Measurements from ENCODE around the gene SPAG6. TPM values are rescaled to one million over a fixed set of nuclear protein-coding genes. Genes with fewer than 3 reads are reported as not detected.
A peak's percentile ranks its signal among the peaks of the same experiment; 100 is the strongest.

SPAG6 gene
- total and polyA plus RNA-seq, 9 of the 15 experiments (the other 6 are each of a cell fraction or from before 2014, with no cell fraction given) = 3.5 to 23.1 (median 11.8) TPM

DNA sequence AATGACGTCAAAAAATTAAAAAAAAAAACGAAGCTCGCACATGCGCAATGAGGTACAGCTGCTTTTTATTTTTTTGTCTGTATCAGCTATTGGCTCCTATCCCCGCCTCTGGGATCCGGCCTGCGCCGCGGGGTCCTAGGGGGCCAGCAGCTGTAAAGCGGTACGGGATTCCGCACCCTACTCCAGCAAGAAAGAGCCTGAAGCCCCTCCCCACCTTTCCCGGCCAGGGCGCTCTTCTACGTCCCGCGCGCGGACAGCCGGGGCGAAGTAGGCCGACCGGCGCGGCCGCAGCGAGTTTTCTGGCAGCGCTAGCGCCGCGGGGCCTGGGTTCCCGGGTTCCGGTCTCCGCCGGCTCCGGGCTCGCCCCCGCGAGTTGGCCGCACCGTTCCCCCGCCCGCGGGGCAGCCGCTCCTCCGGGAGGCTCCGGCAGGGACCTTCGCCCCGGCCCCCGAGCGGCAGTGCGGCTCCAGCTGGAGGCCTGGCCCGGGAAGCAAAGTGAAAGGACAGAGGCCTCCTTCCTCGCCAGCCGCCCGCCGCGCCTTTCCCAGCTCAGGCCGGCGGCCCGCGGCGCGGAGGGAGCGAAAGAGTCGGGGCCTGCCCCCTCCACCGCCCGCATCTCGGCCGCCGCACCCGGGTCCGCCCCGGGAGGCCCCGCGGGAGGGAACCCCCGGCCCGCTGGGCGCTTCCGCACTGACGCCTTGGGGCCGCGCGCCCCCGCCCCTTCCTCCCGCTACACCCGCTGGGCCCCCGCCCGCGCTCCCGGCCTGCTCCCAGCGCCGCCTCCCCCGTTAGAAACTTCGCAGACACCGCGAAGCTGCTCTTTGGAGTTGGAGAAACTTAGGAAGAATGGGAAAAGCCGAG, 4.7 kb upstream of the SPAG6 start (continued):
- TF ChIP-seq, protein P1, sequence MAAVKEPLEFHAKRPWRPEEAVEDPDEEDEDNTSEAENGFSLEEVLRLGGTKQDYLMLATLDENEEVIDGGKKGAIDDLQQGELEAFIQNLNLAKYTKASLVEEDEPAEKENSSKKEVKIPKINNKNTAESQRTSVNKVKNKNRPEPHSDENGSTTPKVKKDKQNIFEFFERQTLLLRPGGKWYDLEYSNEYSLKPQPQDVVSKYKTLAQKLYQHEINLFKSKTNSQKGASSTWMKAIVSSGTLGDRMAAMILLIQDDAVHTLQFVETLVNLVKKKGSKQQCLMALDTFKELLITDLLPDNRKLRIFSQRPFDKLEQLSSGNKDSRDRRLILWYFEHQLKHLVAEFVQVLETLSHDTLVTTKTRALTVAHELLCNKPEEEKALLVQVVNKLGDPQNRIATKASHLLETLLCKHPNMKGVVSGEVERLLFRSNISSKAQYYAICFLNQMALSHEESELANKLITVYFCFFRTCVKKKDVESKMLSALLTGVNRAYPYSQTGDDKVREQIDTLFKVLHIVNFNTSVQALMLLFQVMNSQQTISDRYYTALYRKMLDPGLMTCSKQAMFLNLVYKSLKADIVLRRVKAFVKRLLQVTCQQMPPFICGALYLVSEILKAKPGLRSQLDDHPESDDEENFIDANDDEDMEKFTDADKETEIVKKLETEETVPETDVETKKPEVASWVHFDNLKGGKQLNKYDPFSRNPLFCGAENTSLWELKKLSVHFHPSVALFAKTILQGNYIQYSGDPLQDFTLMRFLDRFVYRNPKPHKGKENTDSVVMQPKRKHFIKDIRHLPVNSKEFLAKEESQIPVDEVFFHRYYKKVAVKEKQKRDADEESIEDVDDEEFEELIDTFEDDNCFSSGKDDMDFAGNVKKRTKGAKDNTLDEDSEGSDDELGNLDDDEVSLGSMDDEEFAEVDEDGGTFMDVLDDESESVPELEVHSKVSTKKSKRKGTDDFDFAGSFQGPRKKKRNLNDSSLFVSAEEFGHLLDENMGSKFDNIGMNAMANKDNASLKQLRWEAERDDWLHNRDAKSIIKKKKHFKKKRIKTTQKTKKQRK (IDR thresholded peaks at IDR 0.05; ENCODE audit: borderline replicate concordance, low read depth, low read length) = no peak
- TF ChIP-seq RUNX1 (IDR thresholded peaks at IDR 0.05; ENCODE audit: low read depth) (no peak), HCFC1 (IDR thresholded peaks at IDR 0.05; ENCODE audit: low read depth, low read length) (no peak), NCOA2 (IDR thresholded peaks at IDR 0.05; ENCODE audit: partially characterized antibody in 2 of 2) (no peak), ATF7 (IDR thresholded peaks at IDR 0.05) (peak; percentile 69), TAF15 (IDR thresholded peaks at IDR 0.05; ENCODE audit: low read depth, low read length) (no peak), RFX7 (CRISPR knock-in tag; IDR thresholded peaks at IDR 0.05) (no peak), TCF7 (IDR thresholded peaks at IDR 0.05; ENCODE audit: borderline replicate concordance) (no peak), FOXP4 (CRISPR knock-in tag; IDR thresholded peaks at IDR 0.05; ENCODE audit: borderline replicate concordance) (no peak; the same call in 1 of the 2 replicates), ZBTB1 (CRISPR knock-in tag; IDR thresholded peaks at IDR 0.05; ENCODE audit: borderline replicate concordance, low read depth) (no peak), ATF2 (CRISPR knock-in tag; IDR thresholded peaks at IDR 0.05) (no peak)
- TF ChIP-seq, protein P2, sequence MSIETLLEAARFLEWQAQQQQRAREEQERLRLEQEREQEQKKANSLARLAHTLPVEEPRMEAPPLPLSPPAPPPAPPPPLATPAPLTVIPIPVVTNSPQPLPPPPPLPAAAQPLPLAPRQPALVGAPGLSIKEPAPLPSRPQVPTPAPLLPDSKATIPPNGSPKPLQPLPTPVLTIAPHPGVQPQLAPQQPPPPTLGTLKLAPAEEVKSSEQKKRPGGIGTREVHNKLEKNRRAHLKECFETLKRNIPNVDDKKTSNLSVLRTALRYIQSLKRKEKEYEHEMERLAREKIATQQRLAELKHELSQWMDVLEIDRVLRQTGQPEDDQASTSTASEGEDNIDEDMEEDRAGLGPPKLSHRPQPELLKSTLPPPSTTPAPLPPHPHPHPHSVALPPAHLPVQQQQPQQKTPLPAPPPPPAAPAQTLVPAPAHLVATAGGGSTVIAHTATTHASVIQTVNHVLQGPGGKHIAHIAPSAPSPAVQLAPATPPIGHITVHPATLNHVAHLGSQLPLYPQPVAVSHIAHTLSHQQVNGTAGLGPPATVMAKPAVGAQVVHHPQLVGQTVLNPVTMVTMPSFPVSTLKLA (conservative IDR thresholded peaks at IDR 0.05) = no peak; a peak in 1 of 4 replicates
- TF ChIP-seq, protein P3, sequence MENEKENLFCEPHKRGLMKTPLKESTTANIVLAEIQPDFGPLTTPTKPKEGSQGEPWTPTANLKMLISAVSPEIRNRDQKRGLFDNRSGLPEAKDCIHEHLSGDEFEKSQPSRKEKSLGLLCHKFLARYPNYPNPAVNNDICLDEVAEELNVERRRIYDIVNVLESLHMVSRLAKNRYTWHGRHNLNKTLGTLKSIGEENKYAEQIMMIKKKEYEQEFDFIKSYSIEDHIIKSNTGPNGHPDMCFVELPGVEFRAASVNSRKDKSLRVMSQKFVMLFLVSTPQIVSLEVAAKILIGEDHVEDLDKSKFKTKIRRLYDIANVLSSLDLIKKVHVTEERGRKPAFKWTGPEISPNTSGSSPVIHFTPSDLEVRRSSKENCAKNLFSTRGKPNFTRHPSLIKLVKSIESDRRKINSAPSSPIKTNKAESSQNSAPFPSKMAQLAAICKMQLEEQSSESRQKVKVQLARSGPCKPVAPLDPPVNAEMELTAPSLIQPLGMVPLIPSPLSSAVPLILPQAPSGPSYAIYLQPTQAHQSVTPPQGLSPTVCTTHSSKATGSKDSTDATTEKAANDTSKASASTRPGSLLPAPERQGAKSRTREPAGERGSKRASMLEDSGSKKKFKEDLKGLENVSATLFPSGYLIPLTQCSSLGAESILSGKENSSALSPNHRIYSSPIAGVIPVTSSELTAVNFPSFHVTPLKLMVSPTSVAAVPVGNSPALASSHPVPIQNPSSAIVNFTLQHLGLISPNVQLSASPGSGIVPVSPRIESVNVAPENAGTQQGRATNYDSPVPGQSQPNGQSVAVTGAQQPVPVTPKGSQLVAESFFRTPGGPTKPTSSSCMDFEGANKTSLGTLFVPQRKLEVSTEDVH (IDR thresholded peaks at IDR 0.05; ENCODE audit: low read depth, partially characterized antibody) = no peak
- TF ChIP-seq, protein P4, sequence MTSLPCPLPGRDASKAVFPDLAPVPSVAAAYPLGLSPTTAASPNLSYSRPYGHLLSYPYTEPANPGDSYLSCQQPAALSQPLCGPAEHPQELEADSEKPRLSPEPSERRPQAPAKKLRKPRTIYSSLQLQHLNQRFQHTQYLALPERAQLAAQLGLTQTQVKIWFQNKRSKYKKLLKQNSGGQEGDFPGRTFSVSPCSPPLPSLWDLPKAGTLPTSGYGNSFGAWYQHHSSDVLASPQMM (CRISPR knock-in tag; IDR thresholded peaks at IDR 0.05) = no peak
